Endodermal cell (in vitro differentiated cells): Measurements from ENCODE around the gene ABLIM1. TPM values are rescaled to one million over a fixed set of nuclear protein-coding genes. Genes with fewer than 3 reads are reported as not detected.

Experiments
- DNase-seq: peaks from one replicate; pipeline ENCODE4 v3.0.0-alpha.2; 2017
- H3K27ac ChIP-seq: 2 replicates; pipeline ENCODE4 v1.5.1; 2013; ENCODE audit warnings: mild to moderate bottlenecking, low read depth, low read length, moderate library complexity
- H3K27me3 ChIP-seq: 2 replicates; pipeline ENCODE4 v1.6.1; 2013; ENCODE audit warnings: mild to moderate bottlenecking, low read length, moderate library complexity; ENCODE audit not compliant: insufficient read depth, control insufficient read depth, poor library complexity, severe bottlenecking
- H3K36me3 ChIP-seq: 2 replicates; pipeline ENCODE4 v1.7.0; 2013; ENCODE audit warnings: mild to moderate bottlenecking, low read length, moderate library complexity; ENCODE audit not compliant: control insufficient read depth, insufficient read depth
- H3K4me1 ChIP-seq: one replicate; pipeline ENCODE4 v1.7.0; 2013; ENCODE audit warnings: low read length; ENCODE audit not compliant: control insufficient read depth, insufficient read depth
- H3K4me3 ChIP-seq: 2 replicates; pipeline ENCODE4 v1.5.1; 2013; ENCODE audit warnings: mild to moderate bottlenecking, low read length, moderate library complexity
- H3K9ac ChIP-seq: 2 replicates; pipeline ENCODE4 v1.6.1; 2013; ENCODE audit warnings: mild to moderate bottlenecking, low read length, moderate library complexity; ENCODE audit not compliant: poor library complexity, severe bottlenecking; ENCODE audit errors: extremely low read depth
- H3K9me3 ChIP-seq: 2 replicates; pipeline ENCODE4 v1.6.1; 2013; ENCODE audit warnings: mild to moderate bottlenecking, low read length, moderate library complexity; ENCODE audit not compliant: control insufficient read depth
- H3K27ac Mint-ChIP-seq: 2 replicates; pipeline ENCODE4 v1.8.0; 2020; ENCODE audit warnings: mixed read lengths
- H3K27me3 Mint-ChIP-seq: 2 replicates; pipeline ENCODE4 v1.8.0; 2021; ENCODE audit warnings: mild to moderate bottlenecking, mixed read lengths; ENCODE audit not compliant: insufficient read depth
- H3K36me3 Mint-ChIP-seq: 2 replicates; pipeline ENCODE4 v1.8.0; 2020; ENCODE audit warnings: low read depth, mixed read lengths
- H3K4me1 Mint-ChIP-seq: 2 replicates; pipeline ENCODE4 v1.8.0; 2020; ENCODE audit warnings: mixed read lengths
- H3K4me3 Mint-ChIP-seq: 2 replicates; pipeline ENCODE4 v1.8.0; 2020; ENCODE audit warnings: mild to moderate bottlenecking, moderate library complexity, mixed read lengths
- H3K9me3 Mint-ChIP-seq: 2 replicates; pipeline ENCODE4 v1.8.0; 2020; ENCODE audit warnings: mild to moderate bottlenecking, mixed read lengths
- CTCF ChIP-seq: fragments of 200-600 bp; sonication (generic); conservative IDR thresholded peaks from 2 replicates; pipeline ENCODE4 v1.5.0; 2021; ENCODE audit warnings: antibody characterized with exemption, mild to moderate bottlenecking
- WGBS, 2 experiments: methylation state at CpG; one replicate each; pipeline versions ENCODE4 v1.1.5 to v1.1.7; 2013; ENCODE audit warnings: missing lambda C conversion rate in 2 of 2, mixed read lengths in 1 of 2; ENCODE audit not compliant: insufficient coverage in 1 of 2, insufficient read length in 1 of 2; 5-methylcytosine and 5-hydroxymethylcytosine counted together
- total RNA-seq, 2 donors: library from RNA; stranded (reverse); fragmentation: NEBNext Ultra II Directional in 1 of 2; extraction: Animal tissue kit (Norgen Biotek cat#: 25700) in 1 of 2; gene quantifications; 2 replicates in 1 of 2; 3 replicates in 1 of 2; pipeline ENCODE4 v1.2.1, GENCODE V29; 2021

The ABLIM1 gene
- total RNA-seq, 2 donors from 2014 or later: 39.3 to 49.3 TPM

DNA sequence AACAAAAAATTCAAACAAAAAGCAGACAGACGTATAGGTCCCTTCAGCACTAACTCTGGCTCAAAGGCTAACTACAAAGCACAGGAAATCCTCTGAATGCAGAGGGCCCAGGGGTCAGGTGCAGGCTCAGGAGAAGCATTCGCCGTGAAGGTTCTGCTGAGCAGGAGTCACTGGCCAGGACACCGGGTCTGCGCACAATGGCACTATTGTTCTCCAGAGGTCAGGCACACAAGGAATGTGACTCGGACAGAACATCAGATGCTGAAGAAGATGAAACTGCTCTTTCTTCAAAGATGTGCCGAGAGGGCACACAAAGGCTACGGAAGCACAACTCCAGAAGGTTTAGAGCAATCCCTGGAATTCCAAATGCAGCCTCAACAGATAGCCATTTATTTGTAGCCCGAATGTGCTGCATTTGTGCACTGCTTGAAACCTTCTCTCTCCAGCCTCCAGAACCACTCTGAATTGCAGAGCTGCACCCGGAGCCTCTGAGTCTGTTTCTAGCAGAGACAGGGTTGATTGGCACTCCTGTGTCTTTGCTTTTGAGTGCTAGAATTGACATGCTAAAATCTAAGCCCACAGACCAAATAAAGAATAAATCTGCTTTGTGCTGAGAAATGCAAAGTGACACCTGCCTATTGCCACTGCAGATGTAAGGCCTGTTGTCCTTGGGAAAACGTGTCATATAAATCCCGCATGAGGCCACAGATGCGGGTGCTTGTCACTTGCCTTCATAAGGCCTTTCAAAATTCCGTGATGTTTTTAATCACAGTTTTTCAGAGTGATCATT lies 168.4 kb downstream of the ABLIM1 start:
- Histone ChIP-seq H3K9ac (no peak overlapping the region), H3K9me3 (no peaks in the 10 kb centered on the region), H3K4me3 (no peak overlapping the region), H3K4me1 (no peaks in the 10 kb centered on the region), H3K27ac (peak overlapping the region; percentile 61), H3K36me3 (peaks cover 13% of the 10 kb centered on the region), H3K27me3 (no peaks in the 10 kb centered on the region)
- Mint-ChIP-seq H3K9me3 (peaks cover 6% of the 10 kb centered on the region), H3K36me3 (peaks cover 14% of the 10 kb centered on the region), H3K4me3 (no peak overlapping the region), H3K4me1 (peaks cover 13% of the 10 kb centered on the region), H3K27me3 (no peaks in the 10 kb centered on the region), H3K27ac (peak overlapping the region; percentile 75)
- no peak for TF ChIP-seq CTCF
- 42 to 65% methylated on average over 13 to 14 of the region's 14 CpGs for WGBS, 2 experiments
- peak; percentile 63 for DNase-seq

DNA sequence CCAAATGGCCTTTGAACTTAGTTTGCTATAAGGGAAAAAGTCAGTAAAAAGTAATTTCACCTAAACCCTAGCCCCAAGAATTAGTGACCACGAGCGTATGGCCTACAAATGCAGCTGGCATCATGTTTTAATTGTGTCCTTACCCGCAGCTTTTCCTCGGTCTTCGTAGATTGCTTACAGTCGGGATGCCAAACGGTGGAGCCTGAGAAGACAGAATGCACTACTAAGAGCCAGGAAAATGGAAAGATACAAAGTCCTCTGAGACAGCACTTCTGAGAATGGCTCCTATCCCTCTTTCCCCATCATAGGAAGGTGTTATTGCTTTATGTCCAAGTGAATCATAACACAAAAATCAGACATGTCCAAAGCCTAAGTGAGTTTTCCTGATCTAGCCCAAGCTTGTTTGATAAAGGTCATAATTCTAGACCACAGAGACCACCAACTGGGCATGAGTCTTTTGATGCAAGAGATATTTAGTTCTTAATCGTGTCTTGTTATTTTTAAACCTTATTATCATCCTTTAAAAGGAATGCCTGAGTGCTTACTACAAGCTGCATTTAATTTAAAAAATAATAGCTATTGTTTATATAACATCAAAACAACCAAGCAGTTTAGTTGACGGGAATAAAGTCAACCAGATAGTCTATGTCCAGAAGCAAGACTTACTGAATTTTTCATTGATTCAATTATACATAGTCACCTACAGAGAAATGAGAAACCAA lies 170.1 kb downstream of the ABLIM1 start:
- Mint-ChIP-seq H3K4me1 (peaks cover 13% of the 10 kb centered on the region), H3K4me3 (no peak overlapping the region), H3K27me3 (no peaks in the 10 kb centered on the region), H3K9me3 (peaks cover 8% of the 10 kb centered on the region), H3K27ac (no peak overlapping the region), H3K36me3 (peaks cover 19% of the 10 kb centered on the region)
- DNase-seq: no peak
- H3K9me3 ChIP-seq: no peaks in the 10 kb centered on the region
- H3K9ac ChIP-seq: no peak overlapping the region
- WGBS, 2 experiments: 95 to 100% methylated on average over 7 to 8 of the region's 9 CpGs
- no peaks in the 10 kb centered on the region for H3K27me3 ChIP-seq
- no peak overlapping the region for H3K4me3 ChIP-seq
- no peak for TF ChIP-seq CTCF
- H3K36me3 ChIP-seq: peaks cover 15% of the 10 kb centered on the region
- H3K27ac ChIP-seq: no peak overlapping the region
- H3K4me1 ChIP-seq: no peaks in the 10 kb centered on the region

DNA sequence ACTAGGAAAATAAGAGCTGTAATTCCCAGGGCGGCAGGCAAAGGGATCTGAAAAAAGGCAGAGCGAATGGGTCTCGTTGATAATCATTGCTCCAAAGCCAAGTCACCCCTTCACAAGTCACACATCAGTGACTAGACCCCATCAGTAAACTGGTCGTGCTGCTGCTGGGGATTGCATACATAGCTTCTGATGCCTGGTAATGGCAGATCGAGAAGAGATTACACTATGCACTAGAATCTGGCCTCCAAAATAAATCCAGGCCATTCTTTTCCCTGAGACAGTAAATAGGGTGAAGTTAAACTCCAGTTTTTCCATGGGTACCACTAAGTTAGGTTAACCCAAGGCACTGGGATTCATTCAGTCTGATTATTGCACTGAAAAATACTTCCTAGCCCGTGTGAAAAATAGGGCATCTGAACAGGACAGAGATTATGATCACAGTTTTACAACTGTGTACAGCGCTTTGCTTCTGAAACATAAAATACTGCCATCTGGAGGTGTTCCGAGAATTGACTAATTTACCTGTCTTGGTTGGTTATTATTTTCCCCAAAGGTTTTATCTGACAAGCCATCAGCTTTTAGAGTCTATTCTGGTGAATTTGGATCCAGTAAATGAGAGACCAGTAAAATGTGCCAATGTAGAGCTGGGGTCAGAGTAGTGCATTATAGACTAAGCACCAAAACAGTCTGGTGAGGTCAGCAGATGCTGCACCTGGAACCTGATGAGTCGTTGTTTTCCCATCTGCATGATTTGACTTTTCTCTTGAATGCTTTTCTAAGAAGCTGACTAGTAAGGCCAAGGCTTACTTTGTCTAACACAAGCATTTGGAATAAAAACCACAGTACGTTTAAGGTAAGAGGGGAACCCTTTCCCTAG lies 170.9 kb downstream of the ABLIM1 start:
- H3K4me1 Mint-ChIP-seq: peaks cover 15% of the 10 kb centered on the region
- no peaks in the 10 kb centered on the region for H3K9me3 ChIP-seq
- DNase-seq: no peak
- H3K36me3 Mint-ChIP-seq: peaks cover 19% of the 10 kb centered on the region
- 90 to 92% methylated on average over 10 of the region's 10 CpGs for WGBS, 2 experiments
- H3K27me3 Mint-ChIP-seq: no peaks in the 10 kb centered on the region
- H3K4me1 ChIP-seq: no peaks in the 10 kb centered on the region
- H3K27ac ChIP-seq: no peak overlapping the region
- no peak overlapping the region for H3K4me3 Mint-ChIP-seq
- H3K36me3 ChIP-seq: peaks cover 15% of the 10 kb centered on the region
- no peak overlapping the region for H3K9ac ChIP-seq
- TF ChIP-seq CTCF: peak; percentile 56
- H3K4me3 ChIP-seq: no peak overlapping the region
- H3K27ac Mint-ChIP-seq: peak overlapping the region; percentile 4
- H3K9me3 Mint-ChIP-seq: peaks cover 8% of the 10 kb centered on the region
- no peaks in the 10 kb centered on the region for H3K27me3 ChIP-seq
